ENCODE data around the gene PEAK3.

The PEAK3 gene

GRCh38 chr19:2249880-2250765 lies 31.9 kb downstream of the PEAK3 start:
- no peak for DNase-seq (ENCODE audit: low read depth in 3 of 3)

GRCh38 chr19:2249010-2249866 lies 32.7 kb downstream of the PEAK3 start, which contains the start of gene AMH:
AMH (plus strand) TSS chr19:2249323; CDS start chr19:2249333, 10 bp downstream.
- DNase-seq (ENCODE audit: low read depth in 3 of 3), result no peak

DNA sequence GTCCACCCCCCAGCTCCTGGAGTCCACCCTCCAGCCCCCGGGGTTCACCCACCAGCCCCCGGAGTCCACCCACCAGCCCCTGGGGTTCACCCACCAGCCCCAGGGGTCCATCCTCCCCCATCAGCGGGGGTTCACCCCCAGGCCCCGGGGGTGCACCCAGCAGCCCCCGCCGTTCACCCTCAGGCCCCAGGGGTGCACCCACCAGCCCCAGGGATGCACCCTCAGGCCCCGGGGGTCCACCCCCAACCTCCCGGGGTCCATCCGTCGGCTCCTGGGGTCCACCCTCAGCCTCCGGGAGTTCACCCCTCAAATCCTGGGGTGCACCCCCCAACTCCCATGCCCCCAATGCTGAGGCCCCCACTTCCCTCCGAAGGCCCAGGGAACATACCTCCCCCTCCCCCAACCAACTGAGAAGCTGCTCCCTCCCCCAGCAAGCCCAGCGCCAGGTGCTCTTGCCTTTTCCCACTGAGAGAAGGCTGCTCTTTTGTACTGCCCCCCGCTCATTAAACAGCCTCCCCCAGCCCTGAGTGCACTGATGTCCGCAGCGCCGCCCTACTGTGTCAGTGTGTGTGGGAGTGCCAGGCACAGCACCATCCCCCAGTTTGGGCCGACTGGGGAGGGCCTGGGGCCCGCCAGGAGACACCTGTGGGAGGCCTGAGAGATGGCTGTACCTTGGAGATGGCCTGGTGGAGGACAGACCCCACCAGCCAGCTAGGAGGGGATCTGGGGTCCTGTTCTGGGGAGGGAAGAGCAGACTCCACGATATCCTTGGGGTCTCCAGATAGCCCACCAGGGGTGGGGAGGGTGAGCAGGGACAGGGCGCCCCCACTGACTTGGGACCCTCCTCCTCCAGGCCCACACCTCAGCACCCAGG lies 33.6 kb downstream of the PEAK3 start:
- DNase-seq (ENCODE audit: low read depth in 3 of 3), result no peak

DNA sequence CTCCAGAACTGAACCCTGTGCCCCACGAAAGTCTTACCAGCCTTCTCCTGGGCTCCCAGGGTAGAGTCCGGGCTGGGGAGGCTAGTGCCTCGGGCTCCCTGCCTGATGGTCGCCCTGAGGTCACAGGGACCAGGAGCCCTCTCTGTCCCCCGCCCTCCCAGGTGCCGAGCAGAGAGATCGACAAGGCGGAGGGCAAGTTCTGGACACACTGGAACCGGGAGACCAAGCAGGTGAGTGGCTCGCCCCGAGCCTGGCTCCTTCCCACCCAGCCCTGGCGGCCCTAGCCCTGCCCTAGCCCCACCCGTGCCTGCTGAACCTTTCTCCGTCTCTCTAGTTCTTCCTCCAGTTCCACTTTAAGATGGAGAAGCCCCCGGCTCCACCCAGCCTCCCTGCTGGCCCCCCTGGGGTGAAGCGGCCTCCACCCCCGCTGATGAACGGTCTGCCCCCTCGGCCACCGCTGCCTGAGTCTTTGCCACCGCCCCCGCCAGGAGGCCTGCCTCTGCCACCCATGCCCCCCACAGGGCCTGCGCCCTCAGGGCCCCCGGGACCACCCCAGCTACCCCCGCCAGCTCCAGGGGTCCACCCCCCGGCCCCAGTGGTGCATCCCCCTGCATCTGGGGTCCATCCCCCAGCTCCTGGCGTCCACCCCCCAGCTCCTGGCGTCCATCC lies 34.4 kb downstream of the PEAK3 start:
- no peak for DNase-seq (ENCODE audit: low read depth in 3 of 3)

DNA sequence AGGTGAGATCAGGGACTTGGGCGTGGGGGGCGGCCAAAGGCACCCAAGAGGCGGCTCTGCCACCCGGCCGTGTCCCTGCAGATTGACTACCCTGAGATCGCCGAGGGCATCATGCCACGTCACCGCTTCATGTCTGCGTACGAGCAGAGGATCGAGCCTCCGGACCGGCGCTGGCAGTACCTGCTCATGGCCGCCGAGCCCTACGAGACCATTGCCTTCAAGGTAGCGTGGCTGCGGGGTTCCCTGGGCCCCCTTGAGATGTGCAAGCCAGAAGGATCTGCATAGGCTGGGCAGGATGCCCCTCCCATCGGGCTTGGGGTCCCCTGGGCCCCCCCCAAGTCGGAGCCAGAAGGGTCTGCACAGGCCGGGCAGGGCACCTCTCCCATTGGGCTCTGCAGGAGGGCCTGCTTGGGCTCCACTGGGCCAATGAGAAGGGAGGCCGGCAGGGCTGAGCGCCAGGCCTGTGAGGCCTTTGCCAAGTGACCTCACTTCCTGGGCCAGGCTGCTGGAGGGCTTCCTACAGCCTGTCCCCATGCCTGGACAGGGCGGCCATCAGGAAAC lies 35.1 kb downstream of the PEAK3 start:
- DNase-seq (ENCODE audit: low read depth in 3 of 3), result no peak

- DNase-seq (ENCODE audit: low read depth in 3 of 3), result no peak
Measured at GRCh38 chr19:2246014-2246620, 35.9 kb downstream of the PEAK3 start.

GRCh38 chr19:2245273-2245672 lies 36.7 kb downstream of the PEAK3 start:
- no peak for DNase-seq (ENCODE audit: low read depth in 3 of 3)

GRCh38 chr19:2244486-2244885 lies 37.5 kb downstream of the PEAK3 start:
- DNase-seq (ENCODE audit: low read depth in 3 of 3), result no peak

DNA sequence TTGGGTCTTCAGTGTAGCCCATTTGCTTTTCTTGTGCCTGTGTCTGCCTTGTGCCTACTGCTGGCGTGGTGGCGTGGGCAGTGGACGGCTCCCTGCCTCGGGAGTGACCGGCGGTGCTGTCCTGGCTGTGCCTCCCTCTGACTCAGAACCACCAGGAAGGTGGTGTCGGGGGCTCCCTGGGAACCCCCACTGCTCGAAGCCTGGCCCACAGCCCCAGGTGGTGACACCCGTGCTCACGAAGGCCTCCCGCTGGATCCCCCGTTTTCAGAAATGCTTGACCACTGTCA lies 37.9 kb downstream of the PEAK3 start:
- no peak for DNase-seq (ENCODE audit: low read depth in 3 of 3)

DNA sequence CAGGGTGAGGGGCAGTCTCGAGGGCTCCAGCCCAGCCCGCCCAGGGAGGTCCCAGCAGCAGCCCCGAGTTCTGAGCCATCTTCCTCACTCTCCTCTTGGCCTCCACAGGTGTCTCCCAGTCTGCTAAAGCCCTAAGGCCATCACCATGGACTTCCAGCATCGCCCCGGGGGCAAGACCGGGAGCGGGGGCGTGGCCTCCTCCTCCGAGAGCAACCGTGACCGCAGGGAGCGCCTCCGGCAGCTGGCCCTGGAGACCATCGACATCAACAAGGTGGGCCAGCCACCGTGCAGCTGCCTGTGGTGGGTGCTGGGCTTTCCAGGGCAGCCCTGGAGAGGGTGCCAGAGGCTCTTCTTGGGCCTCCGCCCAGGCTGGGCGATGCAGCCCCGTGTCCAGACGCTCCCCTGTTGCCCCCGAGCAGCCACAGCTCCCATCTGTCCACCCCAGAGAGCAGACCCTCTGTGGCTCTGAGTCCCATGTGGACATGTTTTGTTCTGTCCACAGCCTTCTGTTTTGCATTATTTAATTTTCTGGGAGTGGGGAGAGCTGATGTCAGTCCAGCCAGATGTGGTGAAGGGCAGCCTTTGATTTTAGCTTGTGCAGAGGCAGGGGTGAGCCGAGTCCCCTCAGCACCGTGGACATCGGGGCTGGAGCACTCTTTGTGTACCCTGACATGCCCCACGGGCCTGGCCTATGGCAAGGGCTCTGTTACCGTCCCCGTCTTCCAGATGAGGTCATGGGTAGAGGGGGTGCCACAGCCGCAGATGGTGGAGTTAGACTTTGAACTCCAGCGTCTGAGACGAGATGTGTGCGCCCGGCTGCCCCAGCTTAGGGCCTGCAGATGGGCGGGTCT lies 38.5 kb downstream of the PEAK3 start:
- no peak for DNase-seq (ENCODE audit: low read depth in 3 of 3)

DNA sequence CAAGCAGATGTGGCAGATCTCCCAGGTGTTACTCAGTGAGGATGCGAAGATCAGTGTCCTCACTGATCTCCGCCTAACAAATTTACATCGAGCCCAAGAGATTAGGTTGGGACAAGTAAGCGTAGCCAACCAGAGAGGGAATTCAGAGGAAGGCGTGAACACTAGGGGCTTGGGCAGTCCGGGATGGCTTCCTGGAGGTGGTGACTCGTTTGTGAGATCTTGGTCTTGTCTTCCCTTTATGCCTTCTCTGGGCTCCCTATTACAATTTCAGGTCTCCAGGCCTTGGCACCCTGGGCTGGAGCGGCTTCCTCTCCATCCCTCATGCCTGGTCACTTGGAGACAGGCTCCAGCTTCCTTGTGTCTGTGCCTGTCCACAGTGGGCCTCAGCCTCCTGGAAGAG lies 39.2 kb downstream of the PEAK3 start:
- no peak for DNase-seq (ENCODE audit: low read depth in 3 of 3)

DNA sequence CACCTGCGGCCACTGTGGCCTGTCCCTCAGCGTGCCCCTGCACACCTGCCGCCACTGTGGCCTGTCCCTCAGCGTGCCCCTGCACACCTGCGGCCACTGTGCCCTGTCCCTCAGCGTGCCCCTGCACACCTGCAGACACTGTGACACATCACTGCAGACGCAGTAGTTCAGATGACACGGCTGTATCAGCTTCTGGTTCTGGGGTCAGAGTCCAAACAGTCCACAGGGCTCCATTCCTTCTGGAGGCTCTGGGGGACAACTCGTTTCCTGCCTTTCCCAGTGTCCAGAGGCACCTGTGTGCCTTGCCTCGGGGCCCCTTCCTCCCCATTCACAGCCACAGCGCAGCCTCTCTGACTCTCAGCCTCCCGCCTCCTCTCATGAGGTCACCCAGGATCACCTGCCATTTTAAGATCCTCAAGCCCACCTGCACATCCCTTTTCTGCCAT lies 39.9 kb downstream of the PEAK3 start:
- DNase-seq (ENCODE audit: low read depth in 3 of 3), result no peak

DNA sequence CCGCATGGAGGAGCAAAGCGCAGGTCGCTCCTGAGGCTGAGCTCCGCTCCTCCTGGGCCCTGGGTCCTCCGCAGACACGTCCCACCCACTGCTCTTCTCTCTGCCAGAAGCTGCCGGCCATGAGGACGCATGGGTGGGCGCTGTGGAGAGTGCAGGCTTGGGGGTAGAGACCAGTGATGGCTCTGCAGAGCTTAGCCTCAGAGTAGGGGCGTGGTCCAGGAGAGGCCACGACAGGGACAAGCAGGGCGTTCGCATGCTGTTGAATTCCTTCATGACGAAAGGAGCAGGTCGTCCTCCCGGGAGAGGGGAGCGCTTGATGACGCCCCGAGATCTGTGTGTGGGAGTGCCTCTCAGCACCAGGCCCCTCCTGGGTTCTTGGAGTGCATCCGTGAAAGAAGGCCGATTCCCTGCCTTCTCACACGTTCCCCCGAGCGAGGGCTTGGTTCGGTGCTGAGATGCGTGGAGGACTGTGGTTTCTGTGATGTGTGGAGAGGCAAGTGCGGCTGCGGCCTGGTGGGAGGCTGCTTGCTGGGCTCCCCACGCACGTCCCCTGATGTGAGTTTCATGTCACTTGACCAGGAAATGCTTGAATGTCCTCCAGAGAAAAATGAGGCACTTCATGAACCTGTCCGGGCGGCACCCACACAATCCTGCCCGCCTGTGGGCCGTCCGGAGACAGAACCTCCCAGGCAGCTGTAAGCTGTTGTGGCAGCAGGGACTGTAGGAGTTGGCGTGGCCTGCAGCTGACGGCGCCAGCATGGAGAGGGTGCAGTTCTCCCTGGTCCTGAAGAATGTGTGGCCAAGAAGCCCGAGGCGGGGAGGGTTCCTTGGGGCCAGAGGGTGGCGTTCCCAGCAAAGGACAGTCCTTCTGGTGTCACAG lies 40.9 kb downstream of the PEAK3 start:
- DNase-seq (ENCODE audit: low read depth in 3 of 3), result no peak

- no peak for DNase-seq (ENCODE audit: low read depth in 3 of 3)
Measured at GRCh38 chr19:2239771-2240770, 41.9 kb downstream of the PEAK3 start.

- DNase-seq (ENCODE audit: low read depth in 3 of 3), result no peak
Measured at GRCh38 chr19:2239173-2239572, 42.8 kb downstream of the PEAK3 start.

- DNase-seq (ENCODE audit: low read depth in 3 of 3), result no peak
Measured at GRCh38 chr19:2237869-2238153, 44.2 kb downstream of the PEAK3 start.

DNA sequence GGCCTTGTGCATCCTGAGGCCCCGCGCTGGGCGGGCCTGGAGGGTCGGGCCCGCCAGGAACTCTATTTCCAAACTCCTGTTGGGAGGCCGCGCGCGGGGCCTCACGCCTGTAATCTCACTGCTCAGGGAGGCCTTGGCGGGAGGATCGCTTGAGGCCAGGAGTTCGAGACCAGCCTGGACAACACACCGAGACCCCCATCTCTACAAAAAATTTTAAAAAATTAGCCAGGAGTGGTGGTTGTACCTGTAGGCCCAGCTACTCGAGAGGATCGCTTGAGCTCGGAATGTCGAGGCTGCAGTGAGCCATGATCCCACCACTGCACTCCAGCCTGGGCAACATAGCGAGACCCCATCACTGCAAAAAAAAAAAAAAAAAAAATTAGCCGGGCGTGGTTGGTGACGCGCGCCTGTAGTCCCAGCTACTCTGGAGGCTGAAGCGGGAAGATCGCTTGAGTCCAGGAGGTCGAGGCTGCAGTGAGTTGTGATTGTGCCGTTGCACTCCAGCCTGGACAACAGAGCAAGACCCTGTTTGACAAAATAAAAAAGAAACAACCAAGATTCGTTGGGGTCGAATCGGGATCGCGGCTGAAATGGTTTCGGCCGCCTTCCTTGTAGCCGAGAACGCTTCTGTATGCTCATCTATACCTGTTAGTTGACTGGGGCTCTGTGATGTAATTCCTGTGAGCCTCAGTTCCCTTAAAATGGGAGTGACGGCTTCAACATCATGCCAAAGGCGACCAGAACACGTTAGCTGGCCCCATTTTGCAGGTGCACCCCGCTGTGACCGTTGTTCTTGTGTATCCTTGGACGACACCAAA lies 44.7 kb downstream of the PEAK3 start:
- no peak for DNase-seq (ENCODE audit: low read depth in 3 of 3)

All from stimulated activated CD4-positive, alpha-beta T cell treated with anti-CD3 and anti-CD28 coated beads, TNF-alpha, amount 100 ng/mL, for 4 hours (primary cell).